Measurements from ENCODE around the gene BHLHE40.
A peak's percentile ranks its signal among the peaks of the same experiment; 100 is the strongest.
"Not testable (repeated sequence)": the region's sequence is repeated elsewhere in the genome, so short reads cannot be mapped to it uniquely, and the experiment has no call there.

BHLHE40 gene

GRCh38 chr3:4963669-4964570 is 15.3 kb upstream of the BHLHE40 start:
- no peak for DNase-seq

- DNase-seq: not testable (repeated sequence)
Observed at GRCh38 chr3:4966006-4966405, 13.2 kb upstream of the BHLHE40 start.

- not testable (repeated sequence) for DNase-seq
Observed at GRCh38 chr3:4967683-4968082, 11.6 kb upstream of the BHLHE40 start.

GRCh38 chr3:4971437-4971836 is 7.8 kb upstream of the BHLHE40 start:
- DNase-seq: not testable (repeated sequence)

GRCh38 chr3:4971838-4972237 is 7.4 kb upstream of the BHLHE40 start:
- no peak for DNase-seq

GRCh38 chr3:4972652-4973643 is 6.3 kb upstream of the BHLHE40 start:
- DNase-seq: no peak

- no peak for DNase-seq
Observed at GRCh38 chr3:4974154-4974553, 5.1 kb upstream of the BHLHE40 start.

GRCh38 chr3:4976109-4976508 is 3.1 kb upstream of the BHLHE40 start:
- DNase-seq: peak; percentile 67 to 77

GRCh38 chr3:4977001-4977852 is 2.0 kb upstream of the BHLHE40 start:
- DNase-seq: peak; percentile 85 to 90

GRCh38 chr3:4977853-4978203 is 1.4 kb upstream of the BHLHE40 start:
- peak; percentile 49 to 58 for DNase-seq

GRCh38 chr3:4978204-4978965 is 852 bp upstream of the BHLHE40 start:
- DNase-seq: peak; percentile 95 to 97

GRCh38 chr3:4978966-4979427 is 240 bp upstream of the BHLHE40 start:
- peak; percentile 96 to 97 for DNase-seq

- peak; percentile 95 to 96 for DNase-seq
Observed at GRCh38 chr3:4980229-4981203, 1.3 kb downstream of the BHLHE40 start.

- DNase-seq: no peak
Observed at GRCh38 chr3:4981294-4981664, 2.0 kb downstream of the BHLHE40 start.

- DNase-seq: no peak
Observed at GRCh38 chr3:4981665-4982494, 2.6 kb downstream of the BHLHE40 start.

GRCh38 chr3:4982773-4983738 is 3.8 kb downstream of the BHLHE40 start:
- no peak for DNase-seq

- peak; percentile 75 to 84 for DNase-seq
Observed at GRCh38 chr3:4983739-4984510, 4.7 kb downstream of the BHLHE40 start.

Measured in activated CD4-positive, alpha-beta T cell treated with anti-CD3 and anti-CD28 coated beads, Interleukin-2, amount 50 U/mL, for 48 hours (primary cell).